GM23338 (cell line): Measurements from ENCODE around the gene MRPL34.

Experiments used
- CTCF ChIP-seq, 2 experiments: fragments of 200-600 bp in 1 of 2; sonication (generic) in 1 of 2; conservative IDR thresholded peaks; 2 replicates each; pipeline versions ENCODE4 v1.5.1 to v1.6.1; 2016 to 2017; ENCODE audit warnings: antibody characterized with exemption in 2 of 2, low read depth in 2 of 2, mild to moderate bottlenecking in 2 of 2, moderate library complexity in 1 of 2
- EZH2 ChIP-seq: fragments of 200-600 bp; sonication (generic); IDR thresholded peaks from one replicate; pipeline ENCODE4 v1.8.0; 2017; ENCODE audit warnings: antibody characterized with exemption, mild to moderate bottlenecking, low read depth; ENCODE audit not compliant: unreplicated experiment
- POLR2AphosphoS5 ChIP-seq: IDR thresholded peaks from 2 replicates; pipeline ENCODE4 v1.6.1; 2016; ENCODE audit warnings: antibody characterized with exemption, low read depth
- STAT1 ChIP-seq: IDR thresholded peaks from one replicate; pipeline ENCODE4 v1.6.1; 2016; ENCODE audit warnings: antibody characterized with exemption; ENCODE audit not compliant: unreplicated experiment

- TF ChIP-seq CTCF (conservative IDR thresholded peaks at IDR 0.05; ENCODE audit: low read depth in 2 of 2), result no peak
- no peak for TF ChIP-seq POLR2AphosphoS5
- TF ChIP-seq EZH2, result no peak
- TF ChIP-seq STAT1, result no peak
Observed at GRCh38 chr19:17266026-17266425, 39.6 kb upstream of the MRPL34 start.
